HEK293T (cell line): ENCODE data around the gene TGFBR3L.

ENCODE experiments used
- CTCF ChIA-PET: fragments of 350-600 bp; formaldehyde crosslinking; extraction: SDS; loops from one replicate; lab custom pipeline; 2021; ENCODE audit warnings: antibody characterized with exemption, inconsistent platforms; lab: Yijun Ruan, JAX
- POLR2A ChIA-PET: fragments of 350-600 bp; formaldehyde crosslinking; extraction: SDS; loops from one replicate; lab custom pipeline; 2020; ENCODE audit warnings: antibody characterized with exemption, inconsistent platforms; lab: Yijun Ruan, JAX
- DNase-seq: peaks from one replicate; pipeline ENCODE4 v3.0.0; 2012; ENCODE audit warnings: mixed read lengths; ENCODE audit errors: extremely low spot score
- ARNT ChIP-seq: fragments of 450-650 bp; IDR thresholded peaks from 2 replicates; pipeline ENCODE4 v1.6.1; 2017; ENCODE audit warnings: mild to moderate bottlenecking
- BHLHE40 ChIP-seq: fragments of 450-650 bp; IDR thresholded peaks from 2 replicates; pipeline ENCODE4 v1.6.1; 2016; ENCODE audit warnings: mild to moderate bottlenecking, moderate library complexity, borderline replicate concordance
- CTBP1 ChIP-seq: fragments of 450-650 bp; IDR thresholded peaks from 2 replicates; pipeline ENCODE4 v1.6.1; 2016; ENCODE audit warnings: borderline replicate concordance
- ELF4 ChIP-seq: fragments of 450-650 bp; IDR thresholded peaks from 2 replicates; pipeline ENCODE4 v1.6.1; 2017; ENCODE audit warnings: antibody characterized with exemption
- FOXA1 ChIP-seq: fragments of 450-650 bp; IDR thresholded peaks from 2 replicates; pipeline ENCODE4 v1.6.1; 2016; ENCODE audit warnings: mild to moderate bottlenecking
- FOXK2 ChIP-seq: fragments of 450-650 bp; IDR thresholded peaks from 2 replicates; pipeline ENCODE4 v1.6.1; 2016; ENCODE audit warnings: mild to moderate bottlenecking
- FOXM1 ChIP-seq: fragments of 450-650 bp; IDR thresholded peaks from 2 replicates; pipeline ENCODE4 v1.6.1; 2017; ENCODE audit warnings: mild to moderate bottlenecking, borderline replicate concordance
- HDGF ChIP-seq: fragments of 450-650 bp; IDR thresholded peaks from 2 replicates; pipeline ENCODE4 v1.6.1; 2017; ENCODE audit warnings: antibody characterized with exemption, borderline replicate concordance
- L3MBTL2 ChIP-seq: fragments of 450-650 bp; conservative IDR thresholded peaks from 2 replicates; pipeline ENCODE4 v1.6.1; 2016; ENCODE audit warnings: mild to moderate bottlenecking
- LEF1 ChIP-seq: fragments of 450-650 bp; IDR thresholded peaks from 2 replicates; pipeline ENCODE4 v1.6.1; 2017; ENCODE audit warnings: mild to moderate bottlenecking, borderline replicate concordance
- NFRKB ChIP-seq: fragments of 450-650 bp; IDR thresholded peaks from 2 replicates; pipeline ENCODE4 v1.6.1; 2016; ENCODE audit warnings: mild to moderate bottlenecking, moderate library complexity
- PKNOX1 ChIP-seq: fragments of 450-650 bp; IDR thresholded peaks from 2 replicates; pipeline ENCODE4 v1.6.1; 2016
- SP1 ChIP-seq: fragments of 450-650 bp; IDR thresholded peaks from 2 replicates; pipeline ENCODE4 v1.6.1; 2017
- SUZ12 ChIP-seq: fragments of 450-650 bp; IDR thresholded peaks from 2 replicates; pipeline ENCODE4 v1.6.1; 2016; ENCODE audit warnings: mild to moderate bottlenecking
- TARDBP ChIP-seq: fragments of 450-650 bp; IDR thresholded peaks from 2 replicates; pipeline ENCODE4 v1.6.1; 2016
- ZNF384 ChIP-seq: fragments of 450-650 bp; IDR thresholded peaks from 2 replicates; pipeline ENCODE4 v1.6.1; 2016

The TGFBR3L gene

GRCh38 chr19:7911508-7912143 lies 3.0 kb upstream of the TGFBR3L start:
- ChIA-PET POLR2A (interaction anchor here (0.8 to 1.5 kb wide), 2 partner anchors 8 kb away, joined by 4 to 7 read pairs; partner anchors contain the start of genes MAP2K7 and SNAPC2), CTCF (no interaction called here)
- DNase-seq = no peak
- TF ChIP-seq BHLHE40 (no peak), L3MBTL2 (no peak), ARNT (no peak), FOXK2 (no peak), HDGF (no peak)

- TF ChIP-seq NFRKB = no peak
- TF ChIP-seq CTBP1 = no peak
- no peak for TF ChIP-seq TARDBP
- no peak for TF ChIP-seq LEF1
- no peak for TF ChIP-seq HDGF
- TF ChIP-seq ELF4 = no peak
- no peak for TF ChIP-seq L3MBTL2
- TF ChIP-seq ZNF384 = no peak
- TF ChIP-seq ARNT = no peak
- TF ChIP-seq FOXA1 = no peak
- no peak for TF ChIP-seq PKNOX1
- TF ChIP-seq SUZ12 = no peak
- TF ChIP-seq BHLHE40 = no peak
- TF ChIP-seq FOXK2 = no peak
- TF ChIP-seq SP1 = no peak
- no peak for TF ChIP-seq FOXM1
- no peak for DNase-seq
- POLR2A ChIA-PET = interaction anchor here (0.6 to 1.5 kb wide), 3 partner anchors 8 to 21 kb away, joined by 3 to 7 read pairs (median 4); partner anchors contain the start of genes MAP2K7 and SNAPC2
- CTCF ChIA-PET = no interaction called here
These were observed 2.4 kb upstream of the TGFBR3L start for GRCh38 chr19:7912144-7912696.

- DNase-seq = no peak
- ChIA-PET POLR2A (interaction anchor here (0.6 to 1.5 kb wide), 2 partner anchors 10 to 22 kb away, joined by 3 to 7 read pairs; partner anchors contain the start of gene MAP2K7), CTCF (interaction anchor here (0.7 kb wide), 1 partner anchor 30 kb away, joined by 3 read pairs; no protein-coding TSS in a partner anchor)
- TF ChIP-seq HDGF (no peak), FOXA1 (no peak), ELF4 (no peak), SUZ12 (no peak), TARDBP (no peak), BHLHE40 (no peak), FOXM1 (no peak), NFRKB (no peak), L3MBTL2 (no peak), SP1 (no peak), FOXK2 (no peak)
These were observed 1.7 kb upstream of the TGFBR3L start for GRCh38 chr19:7912697-7913564.

GRCh38 chr19:7913652-7914051 lies 978 bp upstream of the TGFBR3L start:
- ChIA-PET POLR2A (no interaction called here), CTCF (interaction anchor here (0.7 kb wide), 1 partner anchor 29 kb away, joined by 3 read pairs; no protein-coding TSS in a partner anchor)
- TF ChIP-seq FOXK2 = no peak
- no peak for TF ChIP-seq SUZ12
- TF ChIP-seq SP1 = no peak

GRCh38 chr19:7914099-7914498 lies 531 bp upstream of the TGFBR3L start:
- no peak for TF ChIP-seq FOXA1
- no peak for TF ChIP-seq ZNF384
- TF ChIP-seq FOXK2 = no peak
- POLR2A ChIA-PET = interaction anchor here (0.8 kb wide), 1 partner anchor 11 kb away, joined by 5 read pairs; the partner anchor contains the start of gene MAP2K7

More at GRCh38 chr19:7913652-7914051, 978 bp upstream of the TGFBR3L start:
- no peak for DNase-seq

GRCh38 chr19:7915250-7916102 lies 846 bp downstream of the TGFBR3L start:
- ChIA-PET POLR2A (interaction anchor here (0.9 kb wide), 1 partner anchor 12 kb away, joined by 3 read pairs; the partner anchor contains the start of gene MAP2K7), CTCF (interaction anchor here (1.1 kb wide), 1 partner anchor 47 kb away, joined by 4 read pairs; no protein-coding TSS in a partner anchor)
- TF ChIP-seq ELF4 (no peak), HDGF (no peak), BHLHE40 (no peak), FOXA1 (no peak), PKNOX1 (no peak), FOXK2 (no peak), NFRKB (no peak)
- DNase-seq = no peak

More at GRCh38 chr19:7914099-7914498, 531 bp upstream of the TGFBR3L start:
- DNase-seq = no peak
- CTCF ChIA-PET = no interaction called here
